NCI-H1694 treated with DMSO at 0.1 percent for 48 hours (cell line): ENCODE data around the gene BMX.

Experiments used
- DNase-seq: peaks from one replicate; lab custom pipeline; 2025; lab: John Stamatoyannopoulos, UW

The BMX gene

DNA sequence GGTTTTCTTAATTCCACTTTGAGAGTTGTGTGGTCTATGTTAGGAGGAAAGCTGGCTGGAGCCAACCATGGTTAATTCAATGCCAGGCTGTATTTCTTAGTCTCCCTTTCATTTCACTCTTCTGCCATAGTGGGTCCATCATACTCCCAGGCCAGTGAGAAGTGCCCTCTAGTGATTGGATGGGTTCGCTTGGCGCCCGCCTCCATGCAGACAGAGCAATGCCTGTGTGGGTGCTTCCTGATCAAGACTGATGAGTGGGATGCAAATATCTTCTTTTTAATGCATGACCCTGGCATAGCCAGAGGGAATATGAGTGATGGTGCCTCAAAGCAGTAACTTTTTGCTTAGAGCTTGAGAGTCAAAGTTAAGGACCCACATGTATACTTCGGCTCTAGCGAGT lies 6.4 kb downstream of the BMX start:
- no peak for DNase-seq

DNA sequence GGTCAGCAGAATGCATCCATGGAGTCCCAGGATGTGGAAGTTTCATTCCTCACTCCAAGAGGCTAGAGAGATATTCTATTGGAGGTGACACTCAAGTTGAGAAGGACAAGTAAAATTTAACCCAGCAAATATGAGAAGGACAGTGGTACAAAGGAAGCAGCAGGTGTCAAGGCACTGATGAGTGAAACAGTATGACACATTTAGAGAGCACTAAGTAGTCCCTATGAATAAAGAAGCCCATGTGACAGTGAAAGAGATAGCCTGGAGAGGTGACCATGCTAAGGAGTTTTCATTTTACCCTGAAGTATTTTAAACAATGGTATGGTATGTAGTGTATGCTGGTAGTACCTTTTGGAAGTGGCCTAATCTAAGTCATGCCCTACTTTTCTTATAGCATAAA lies 9.2 kb downstream of the BMX start:
- no peak for DNase-seq

DNA sequence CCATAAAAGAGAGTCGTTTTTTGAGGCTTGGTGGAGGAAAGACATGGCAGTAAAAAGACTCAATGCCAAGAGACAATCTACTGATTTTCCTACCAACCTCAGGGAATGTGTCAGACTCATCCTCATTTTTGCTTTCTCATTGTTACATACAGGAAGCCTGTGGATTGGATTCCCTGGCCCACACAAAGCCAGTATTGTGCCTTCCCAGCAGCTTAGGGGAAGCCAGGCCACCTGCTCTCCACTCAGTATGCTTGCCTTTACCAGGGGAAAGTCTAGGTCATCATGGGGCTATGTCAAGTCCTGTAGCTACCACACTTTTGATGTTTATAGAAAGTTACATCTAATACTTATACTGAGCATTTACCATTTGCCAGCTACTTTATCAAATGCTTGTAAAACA lies 11.0 kb downstream of the BMX start:
- DNase-seq: no peak

DNA sequence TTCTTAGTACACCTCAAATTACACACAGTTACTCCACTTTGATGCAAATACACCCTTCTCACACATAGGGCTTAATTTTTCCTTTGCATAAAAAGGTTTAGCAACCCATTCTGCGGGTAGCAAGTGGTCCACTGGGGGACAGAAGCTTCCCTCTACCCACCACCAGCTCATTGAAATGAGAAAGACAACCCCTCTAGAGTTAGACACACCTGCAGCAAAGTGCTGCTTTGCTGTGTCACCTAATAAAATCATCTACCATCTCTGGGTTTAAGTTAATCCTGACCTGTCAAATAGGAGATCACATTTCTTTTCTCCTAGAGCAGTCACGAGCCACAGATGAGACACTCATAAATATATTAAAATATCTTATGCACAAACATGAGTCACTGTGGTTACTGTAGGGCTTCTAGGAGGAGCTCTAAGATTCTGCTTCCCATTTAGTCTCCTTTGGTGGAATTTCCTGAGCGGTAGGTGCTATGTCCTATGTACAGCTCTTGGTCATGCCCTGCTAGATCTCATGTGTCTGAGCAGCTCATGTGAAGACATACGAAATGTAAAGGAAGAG lies 11.9 kb downstream of the BMX start:
- no peak for DNase-seq

DNA sequence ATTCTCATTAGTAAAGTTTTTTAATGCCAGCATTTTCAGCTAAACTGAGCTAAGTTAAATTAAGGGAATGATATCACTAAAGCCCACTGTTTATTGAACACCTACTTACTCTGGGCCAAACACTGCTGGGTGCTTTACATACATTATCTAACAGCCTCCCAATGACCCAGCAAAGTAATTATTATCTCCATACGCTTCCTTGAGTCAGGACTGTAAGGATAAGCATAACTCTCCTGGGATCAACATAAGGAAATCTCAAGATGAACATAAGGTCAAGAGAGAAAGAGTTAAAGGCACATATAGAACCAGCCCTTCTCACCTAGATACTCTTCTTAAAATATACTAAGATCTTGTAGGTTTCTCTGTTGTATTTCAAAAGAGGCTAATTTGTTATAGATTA lies 13.7 kb downstream of the BMX start:
- DNase-seq: no peak

DNA sequence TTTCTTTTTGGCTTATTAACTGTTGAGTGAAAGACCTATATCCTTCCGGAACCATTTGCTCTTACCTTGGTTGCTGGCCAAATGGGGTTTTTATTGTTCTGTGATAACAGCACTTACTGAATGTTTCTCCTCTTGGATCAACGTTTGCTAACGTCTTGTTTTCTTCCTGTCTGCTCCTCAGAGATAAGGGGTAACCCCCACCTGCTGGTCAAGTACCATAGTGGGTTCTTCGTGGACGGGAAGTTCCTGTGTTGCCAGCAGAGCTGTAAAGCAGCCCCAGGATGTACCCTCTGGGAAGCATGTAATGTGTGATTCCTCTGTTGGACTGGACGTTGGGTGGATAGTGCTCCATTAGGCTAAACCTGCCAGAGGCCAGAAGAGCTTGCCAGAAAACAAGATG lies 15.3 kb downstream of the BMX start:
- DNase-seq: peak; percentile 58

DNA sequence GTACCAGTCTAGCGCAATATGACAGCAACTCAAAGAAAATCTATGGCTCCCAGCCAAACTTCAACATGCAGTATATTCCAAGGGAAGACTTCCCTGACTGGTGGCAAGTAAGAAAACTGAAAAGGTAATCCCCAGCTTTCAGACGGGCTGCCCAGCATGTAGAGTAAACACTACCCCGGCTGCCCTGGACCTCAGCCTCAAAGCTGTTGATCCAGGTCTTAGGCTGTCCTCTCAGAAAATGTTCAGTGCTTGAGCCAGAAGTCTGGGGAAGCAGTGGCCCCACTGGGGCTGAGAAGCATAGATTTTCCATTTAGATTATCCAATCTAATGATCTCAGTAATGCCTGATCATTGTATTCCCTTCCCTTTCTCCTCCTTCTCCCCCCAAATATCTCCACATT lies 21.9 kb downstream of the BMX start:
- DNase-seq: no peak

DNA sequence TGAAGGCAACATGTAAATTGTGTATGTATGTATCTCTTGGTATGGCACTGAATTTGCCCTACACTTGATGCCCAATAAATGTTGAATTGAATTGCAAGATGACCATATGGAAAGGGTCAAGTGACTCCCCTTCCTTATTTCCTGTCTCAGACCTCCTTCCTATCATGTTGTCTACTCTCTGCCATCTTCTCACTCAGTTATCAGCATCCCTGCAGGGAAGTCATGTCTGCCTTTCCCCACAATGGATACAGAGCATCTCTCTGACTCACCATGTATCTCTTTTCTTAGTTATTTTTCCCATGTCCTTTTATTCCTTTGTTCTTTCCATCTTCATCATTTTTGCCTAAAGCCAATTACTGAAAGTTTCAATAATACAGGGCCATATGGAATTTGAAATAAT lies 22.5 kb downstream of the BMX start:
- DNase-seq: no peak

DNA sequence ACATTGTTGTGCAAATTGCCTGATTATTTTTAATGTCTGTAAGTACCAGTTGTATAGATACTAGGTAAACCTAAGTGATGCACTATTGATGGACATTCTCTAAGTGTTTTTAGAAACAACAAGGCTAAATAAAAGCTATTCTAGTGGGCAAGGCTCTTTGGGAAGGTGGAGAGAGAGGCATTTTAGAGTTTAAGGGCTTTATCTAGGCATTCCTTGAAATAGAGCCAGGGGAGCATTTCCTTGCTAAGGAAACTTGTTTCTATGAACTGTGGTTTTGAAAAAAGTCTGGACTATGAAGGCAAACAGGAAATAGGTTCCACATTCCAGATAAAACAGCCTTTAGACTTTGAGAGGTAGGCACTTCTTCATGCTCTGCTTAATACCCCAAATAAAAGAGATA lies 23.8 kb downstream of the BMX start:
- no peak for DNase-seq

DNA sequence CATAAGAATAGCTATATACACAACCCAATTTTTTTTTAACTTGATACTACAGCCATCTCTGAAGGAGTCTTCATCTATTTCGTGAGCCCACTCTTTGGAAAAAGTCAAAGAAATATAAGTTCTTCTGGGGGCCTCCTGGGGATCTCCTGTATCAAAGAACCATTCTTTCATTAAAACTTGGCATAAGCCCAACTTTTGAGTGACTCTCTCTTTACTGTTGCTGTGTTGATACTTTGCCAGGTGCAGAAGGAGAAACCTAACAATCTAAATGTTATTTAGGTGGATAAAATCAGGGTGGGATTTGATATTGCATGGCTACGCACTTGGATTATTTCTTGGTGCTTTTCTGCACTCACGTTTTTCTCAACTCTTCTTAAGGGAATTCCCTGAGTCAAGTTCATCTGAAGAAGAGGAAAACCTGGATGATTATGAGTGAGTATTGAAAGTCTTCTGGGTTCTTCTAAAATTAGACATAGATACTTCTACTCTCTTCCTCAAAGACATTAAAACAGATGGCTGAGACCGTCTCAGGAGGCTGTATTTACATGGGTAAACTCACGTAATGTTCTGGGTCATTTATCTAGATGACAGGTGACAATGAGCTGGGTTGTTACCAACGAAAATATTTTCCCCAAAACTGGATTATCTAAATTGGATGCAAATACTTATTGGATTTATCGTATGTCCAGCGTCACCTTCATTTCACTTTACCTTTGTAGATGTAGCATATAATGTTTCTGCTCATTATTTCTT lies 25.2 kb downstream of the BMX start:
- no peak for DNase-seq

DNA sequence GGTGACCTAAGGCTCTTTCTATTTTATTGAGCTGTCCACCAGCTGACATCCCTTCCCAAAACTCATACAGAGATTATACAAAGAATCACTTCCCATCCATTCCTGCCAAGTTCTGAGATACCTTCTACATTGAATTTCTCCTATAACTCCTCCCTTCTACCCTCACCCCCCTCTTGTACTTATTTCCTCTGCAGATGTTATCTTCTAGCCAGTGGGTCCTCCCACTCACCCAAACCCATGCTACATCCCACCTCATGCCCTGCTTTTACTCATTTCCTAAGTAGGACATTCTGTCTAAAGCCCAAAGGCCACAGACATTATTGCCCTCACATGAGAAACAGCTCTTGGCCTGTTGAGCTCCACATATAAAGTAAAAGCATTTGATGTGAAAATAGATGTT lies 28.6 kb downstream of the BMX start:
- no peak for DNase-seq

DNA sequence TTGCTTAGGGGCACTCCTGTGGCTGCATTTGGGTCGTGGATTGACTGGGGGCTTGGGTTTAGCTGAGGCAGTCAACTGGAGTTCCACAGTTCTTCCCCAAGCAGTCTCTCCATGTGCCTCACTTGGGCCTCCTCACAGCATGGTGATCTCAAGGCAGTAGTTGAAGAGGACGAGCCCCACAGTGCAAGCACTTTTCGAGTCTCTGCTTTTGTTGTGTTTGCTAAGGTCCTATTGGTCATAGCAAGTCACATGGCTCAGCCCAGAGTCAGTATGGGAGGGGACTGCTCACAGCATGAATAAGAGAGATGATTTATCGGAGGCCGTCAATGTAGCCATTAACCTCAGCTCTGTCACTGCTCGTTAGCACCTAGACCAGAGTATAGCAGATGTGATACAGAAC lies 29.7 kb downstream of the BMX start:
- no peak for DNase-seq

DNA sequence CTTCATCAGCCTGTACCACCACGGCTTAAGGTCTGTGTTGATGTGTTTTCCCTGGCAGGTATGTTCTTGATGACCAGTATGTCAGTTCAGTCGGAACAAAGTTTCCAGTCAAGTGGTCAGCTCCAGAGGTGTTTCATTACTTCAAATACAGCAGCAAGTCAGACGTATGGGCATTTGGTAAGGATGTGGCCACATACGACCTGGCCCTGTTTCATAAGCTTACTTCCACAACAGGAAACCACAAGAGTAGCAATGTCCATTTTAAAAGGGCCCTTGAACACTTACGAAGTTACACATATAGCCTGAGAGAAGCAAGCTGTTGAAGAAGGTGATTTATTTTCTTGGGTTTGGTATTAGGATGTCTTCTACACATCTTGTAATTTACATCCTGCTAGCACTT lies 46.1 kb downstream of the BMX start:
- no peak for DNase-seq

DNA sequence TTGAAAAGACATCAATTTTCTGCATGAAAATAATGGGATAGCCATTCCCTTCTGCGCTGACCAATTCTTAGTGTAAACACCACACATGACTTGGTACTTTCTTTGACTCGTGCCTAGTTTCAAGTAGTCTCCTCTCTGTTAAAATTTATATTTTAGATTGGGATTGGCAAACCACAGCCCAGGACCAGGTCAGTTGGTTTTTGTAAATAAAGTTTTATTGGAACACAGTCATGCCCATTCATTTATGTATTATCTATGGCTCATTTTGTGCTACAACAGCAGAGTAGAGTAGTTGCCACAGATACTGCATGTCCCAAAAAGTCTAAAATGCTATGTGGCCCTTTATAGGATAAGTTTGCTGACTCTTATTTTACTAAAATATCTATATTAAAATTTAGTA lies 46.7 kb downstream of the BMX start:
- no peak for DNase-seq

DNA sequence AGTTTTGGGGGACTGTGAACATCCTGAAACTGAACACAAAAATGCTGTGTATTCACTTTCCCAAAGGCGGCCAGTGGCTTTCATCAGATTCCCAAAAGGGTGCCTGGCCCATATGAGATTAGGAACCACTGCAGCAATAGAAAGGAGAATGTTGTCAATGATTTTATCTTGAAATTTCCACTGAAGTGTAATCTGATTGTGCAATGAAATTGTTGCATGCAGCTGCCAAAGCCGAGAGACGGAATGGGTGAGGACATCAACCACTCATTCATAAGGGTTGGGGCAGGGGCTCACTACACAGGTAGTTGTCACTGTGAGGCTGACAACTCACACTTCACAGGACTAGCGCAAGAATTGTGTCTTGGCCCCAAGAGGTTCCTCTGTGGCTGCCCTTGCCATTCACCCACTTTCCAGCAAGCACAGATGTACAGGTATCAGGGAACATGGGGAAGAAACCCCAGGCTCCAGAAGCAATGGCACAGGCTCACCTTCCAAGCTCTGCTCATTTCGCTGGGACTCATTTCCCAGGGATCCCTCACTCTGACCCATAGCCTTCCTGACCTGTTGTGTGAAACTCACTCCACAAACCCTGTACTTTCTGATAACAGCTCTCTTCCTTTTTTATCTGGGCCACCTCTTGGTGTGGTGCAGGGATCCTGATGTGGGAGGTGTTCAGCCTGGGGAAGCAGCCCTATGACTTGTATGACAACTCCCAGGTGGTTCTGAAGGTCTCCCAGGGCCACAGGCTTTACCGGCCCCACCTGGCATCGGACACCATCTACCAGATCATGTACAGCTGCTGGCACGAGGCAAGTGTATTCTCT lies 48.8 kb downstream of the BMX start:
- DNase-seq: no peak

DNA sequence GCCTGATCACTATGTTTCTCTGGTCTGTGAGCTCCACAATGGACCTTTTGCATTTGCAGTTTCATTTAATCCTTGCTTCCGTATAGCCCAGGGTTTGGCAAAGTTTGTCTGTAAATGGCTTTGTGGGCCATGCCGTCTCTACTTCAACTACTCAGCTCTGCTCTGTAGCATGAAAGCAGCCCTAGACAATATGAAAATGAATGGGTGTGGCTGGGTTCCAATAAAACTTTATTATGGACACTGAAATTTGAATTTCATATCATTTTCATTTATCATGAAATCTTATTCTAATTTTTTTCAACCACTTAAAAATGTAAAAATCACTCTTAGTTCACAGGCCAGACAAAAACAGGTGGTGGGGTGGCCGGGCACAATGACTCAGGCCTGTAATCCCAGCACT lies 58.6 kb downstream of the BMX start:
- no peak for DNase-seq

DNA sequence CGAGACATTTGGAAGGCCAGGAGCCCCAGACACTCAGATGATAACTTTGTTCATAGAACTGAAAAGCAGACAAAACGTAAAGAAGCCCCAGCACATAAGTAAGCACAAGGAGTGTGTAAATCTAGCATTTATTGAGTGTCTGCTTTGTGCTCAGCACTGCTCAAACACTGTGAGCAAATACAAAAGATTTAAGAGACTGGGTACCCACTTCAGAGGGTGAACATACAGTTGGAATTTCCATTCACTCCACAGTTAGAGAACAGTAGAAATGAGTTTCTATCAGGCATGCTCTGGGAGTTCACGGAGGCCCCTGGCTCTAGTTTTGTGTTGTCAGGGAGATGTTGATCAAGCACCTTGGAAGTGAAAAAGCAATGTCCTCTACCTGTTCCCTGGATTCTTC lies 60.3 kb downstream of the BMX start:
- no peak for DNase-seq

DNA sequence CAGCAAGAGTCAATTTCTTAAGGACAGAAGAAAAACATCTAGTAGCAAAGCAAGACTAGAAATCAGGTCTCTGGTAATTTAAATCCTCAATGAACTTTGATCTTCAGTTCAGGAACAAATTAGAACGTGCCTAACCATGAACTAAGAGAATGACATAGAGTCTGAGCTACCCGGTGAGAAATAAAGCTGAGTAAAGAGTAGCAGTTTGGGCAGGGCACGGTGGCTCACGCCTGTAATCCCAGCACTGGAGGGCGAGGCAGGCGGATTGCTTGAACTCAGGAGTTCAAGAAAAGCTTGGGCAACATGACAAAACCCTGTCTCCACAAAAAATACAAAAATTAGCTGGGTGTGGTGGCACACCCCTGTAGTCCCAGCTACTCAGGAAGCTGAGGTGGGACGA lies 62.4 kb downstream of the BMX start:
- DNase-seq: no peak

DNA sequence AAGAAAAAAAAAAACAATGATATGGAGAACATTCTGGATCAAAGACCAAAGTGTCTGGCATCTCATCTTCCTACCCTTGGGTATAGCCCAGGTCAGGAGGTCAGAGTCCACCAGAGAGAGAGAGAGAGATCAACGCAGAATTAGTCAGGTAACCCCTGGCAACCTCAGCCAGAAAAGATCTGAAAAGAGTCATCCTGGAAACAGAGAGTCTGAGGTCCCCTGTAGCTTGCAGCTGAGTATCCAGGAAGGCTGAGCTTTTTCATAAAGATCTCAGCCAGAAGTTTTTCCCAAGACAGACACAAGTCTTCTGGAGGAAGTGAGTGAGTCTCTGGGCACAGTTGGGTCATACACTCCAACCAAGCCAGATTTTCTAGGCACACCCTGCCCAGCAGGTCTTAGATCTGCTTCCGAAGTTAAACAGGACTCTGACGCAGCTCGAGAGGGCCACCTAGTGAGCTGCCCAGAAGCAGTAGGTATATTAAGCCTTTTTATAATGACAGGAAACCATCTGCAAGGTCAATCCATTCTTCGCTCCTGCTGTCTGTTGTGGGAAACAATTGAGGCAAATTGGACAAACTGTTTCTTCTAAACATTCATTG lies 64.5 kb downstream of the BMX start:
- DNase-seq: peak; percentile 37

DNA sequence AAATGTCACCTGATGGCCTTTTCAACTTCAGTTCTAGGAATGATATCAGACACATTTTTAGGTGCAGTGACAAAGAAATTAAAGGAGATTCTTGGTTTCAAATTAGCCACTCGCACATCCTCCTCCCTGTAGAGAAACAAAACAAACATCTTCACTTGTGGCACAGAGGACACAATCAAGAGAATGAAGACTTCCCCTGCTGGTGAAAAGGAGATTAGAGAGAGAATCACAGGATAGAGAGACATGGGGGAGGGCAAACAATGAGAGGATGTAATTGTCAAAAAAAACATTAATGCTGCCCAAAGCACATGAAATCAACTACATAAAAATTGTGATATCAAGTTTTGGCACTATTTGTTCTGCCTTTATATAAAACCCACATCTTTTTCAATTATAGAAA lies 65.6 kb downstream of the BMX start:
- no peak for DNase-seq

DNA sequence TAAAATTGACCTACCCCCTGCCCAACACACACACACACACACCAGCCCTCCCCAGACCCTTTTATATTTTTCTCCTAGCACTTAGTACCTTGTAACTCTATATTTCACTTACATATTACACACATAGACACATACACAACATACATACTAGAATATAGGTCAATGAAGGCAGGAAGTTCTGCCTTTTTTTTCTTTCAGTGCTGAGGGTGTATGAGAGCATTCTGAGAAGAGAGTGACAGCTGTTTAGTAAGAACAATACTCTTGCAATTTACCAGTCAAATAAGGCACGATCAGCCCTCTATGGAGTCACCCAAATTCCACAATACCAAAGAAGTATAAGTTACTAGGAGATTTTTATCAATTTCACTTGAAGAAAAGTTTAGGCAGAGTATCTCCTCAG lies 66.7 kb downstream of the BMX start:
- no peak for DNase-seq

DNA sequence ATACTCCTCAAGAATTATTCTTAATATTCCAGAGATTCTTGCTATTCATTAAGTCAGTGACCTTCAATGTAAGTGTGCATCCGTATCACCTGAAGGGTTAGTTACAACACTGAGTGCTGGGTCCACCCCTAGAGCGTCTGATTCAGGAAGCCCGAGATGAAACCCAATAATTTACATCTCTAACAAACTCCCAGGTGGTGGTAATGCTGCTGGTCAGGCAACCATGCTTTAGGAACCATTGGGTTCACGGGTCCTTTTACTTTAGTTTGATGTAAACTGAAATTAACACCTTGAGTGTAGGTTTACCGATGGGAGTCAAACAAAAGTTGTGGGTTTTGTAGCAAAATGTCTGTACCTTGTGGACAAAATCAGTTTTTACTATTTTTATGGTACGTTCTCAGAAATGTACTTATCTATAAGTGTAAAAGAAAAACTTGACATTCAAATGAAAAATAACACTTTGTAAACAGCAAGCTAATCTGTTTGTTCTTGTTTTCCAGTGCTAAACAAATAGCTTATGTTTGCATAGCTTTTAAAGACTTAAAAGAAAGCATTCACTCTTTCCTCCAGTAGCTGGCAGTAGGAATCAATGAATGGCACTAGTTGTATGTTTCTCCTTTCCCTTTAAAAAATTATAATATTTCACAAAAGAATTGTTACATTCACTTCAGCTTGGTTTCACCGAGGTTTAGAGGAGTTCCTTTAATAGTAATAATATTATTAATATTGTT lies 67.4 kb downstream of the BMX start:
- DNase-seq: no peak
